Panc1 (cell line): ENCODE measurements around the gene SLC12A7. TPM values are rescaled to one million over a fixed set of nuclear protein-coding genes. Genes with fewer than 3 reads are reported as not detected.

Experiments
- ATAC-seq: fragments of 200-7000 bp; cut with Tn5 transposase; 2 replicates; pipeline ENCODE4 v1.9.1; 2020; ENCODE audit warnings: mild to moderate bottlenecking, moderate library complexity
- BruUV-seq: library from RNA; stranded (reverse); fragments of 400-500 nt; replicated peaks from 2 replicates; lab custom pipeline; 2021; lab: Mats Ljungman, UMichigan
- CTCF ChIA-PET: fragments of 300-600 bp; sonication (Branson Sonifier 250); formaldehyde crosslinking; loops from one replicate; lab custom pipeline; 2022; ENCODE audit warnings: antibody characterized with exemption; lab: Charles Lee
- POLR2A ChIA-PET: fragments of 300-600 bp; sonication (Branson Sonifier 250); formaldehyde crosslinking; loops from one replicate; lab custom pipeline; 2022; ENCODE audit warnings: antibody characterized with exemption; lab: Charles Lee
- DNase-seq: peaks from one replicate; pipeline ENCODE4 v3.0.0-alpha.2; 2010; ENCODE audit warnings: low read depth, low spot score
- H3K27ac ChIP-seq: 2 replicates; pipeline ENCODE4 v1.5.1; 2011; ENCODE audit warnings: mild to moderate bottlenecking, low read length, inconsistent platforms
- H3K27me3 ChIP-seq: fragments of 200-500 bp; sonication (Bioruptor generic); 2 replicates; pipeline ENCODE4 v1.6.0; 2014; ENCODE audit warnings: low read length, inconsistent platforms; ENCODE audit not compliant: control insufficient read depth, insufficient read depth
- H3K36me3 ChIP-seq: fragments of 200-500 bp; sonication (Bioruptor generic); 2 replicates; pipeline ENCODE4 v1.5.1; 2014; ENCODE audit warnings: inconsistent platforms, mild to moderate bottlenecking, low read length, moderate library complexity; ENCODE audit not compliant: control insufficient read depth, insufficient read depth
- H3K4me1 ChIP-seq: 2 replicates; pipeline ENCODE4 v1.5.1; 2011; ENCODE audit warnings: inconsistent platforms, mild to moderate bottlenecking, low read length, moderate library complexity; ENCODE audit not compliant: control insufficient read depth, insufficient read depth
- H3K4me3 ChIP-seq, 2 experiments: 2 replicates each; pipeline ENCODE4 v1.5.1; 2011 to 2012; ENCODE audit warnings: low read depth in 2 of 2, low read length in 2 of 2, mild to moderate bottlenecking in 2 of 2, inconsistent platforms in 1 of 2, moderate library complexity in 1 of 2
- H3K9me3 ChIP-seq: fragments of 200-500 bp; sonication (Bioruptor generic); 2 replicates; pipeline ENCODE4 v1.5.1; 2014; ENCODE audit warnings: low read depth, mild to moderate bottlenecking, inconsistent platforms, low read length, moderate library complexity; ENCODE audit not compliant: control insufficient read depth, insufficient read depth
- CTCF ChIP-seq: fragments of 450-650 bp; IDR thresholded peaks from 2 replicates; pipeline ENCODE4 v1.5.1; 2017; ENCODE audit warnings: mild to moderate bottlenecking
- POLR2AphosphoS5 ChIP-seq: IDR thresholded peaks from 2 replicates; pipeline ENCODE4 v1.6.1; 2012; ENCODE audit warnings: mild to moderate bottlenecking, low read depth, low read length, moderate library complexity
- REST ChIP-seq, 2 experiments: IDR thresholded peaks; 2 replicates each; pipeline ENCODE4 v1.6.1; 2011 to 2012; ENCODE audit warnings: low read depth in 2 of 2, control low read depth in 1 of 2, low read length in 1 of 2, mild to moderate bottlenecking in 1 of 2, moderate library complexity in 1 of 2; ENCODE audit not compliant: insufficient read depth in 1 of 2
- SIN3A ChIP-seq: IDR thresholded peaks from 2 replicates; pipeline ENCODE4 v1.6.1; 2012; ENCODE audit warnings: low read depth, mild to moderate bottlenecking, low read length, moderate library complexity, borderline replicate concordance; ENCODE audit not compliant: insufficient read depth
- TCF7L2 ChIP-seq: IDR thresholded peaks from 2 replicates; pipeline ENCODE4 v1.6.1; 2011; ENCODE audit warnings: mild to moderate bottlenecking, low read depth, low read length, inconsistent platforms
- in situ Hi-C: cut with HindIII; loops from 2 replicates; pipeline ENCODE4 v1.10.0; 2016; ENCODE audit warnings: low sequenced_read_pairs, low pct_unique_long_range_greater_than_20kb
- intact Hi-C: fragments of 100-400 bp; cut with micrococcal nuclease; formaldehyde crosslinking; loops from one replicate; pipeline ENCODE4 v1.10.0; 2022; ENCODE audit not compliant: unreplicated experiment
- total RNA-seq: library from RNA; stranded (reverse); gene quantifications from one replicate; pipeline ENCODE4 v1.2.1, GENCODE V29; 2021; ENCODE audit not compliant: unreplicated experiment

The SLC12A7 gene
- total RNA-seq, 1 experiment from 2014 or later = 297 TPM

DNA sequence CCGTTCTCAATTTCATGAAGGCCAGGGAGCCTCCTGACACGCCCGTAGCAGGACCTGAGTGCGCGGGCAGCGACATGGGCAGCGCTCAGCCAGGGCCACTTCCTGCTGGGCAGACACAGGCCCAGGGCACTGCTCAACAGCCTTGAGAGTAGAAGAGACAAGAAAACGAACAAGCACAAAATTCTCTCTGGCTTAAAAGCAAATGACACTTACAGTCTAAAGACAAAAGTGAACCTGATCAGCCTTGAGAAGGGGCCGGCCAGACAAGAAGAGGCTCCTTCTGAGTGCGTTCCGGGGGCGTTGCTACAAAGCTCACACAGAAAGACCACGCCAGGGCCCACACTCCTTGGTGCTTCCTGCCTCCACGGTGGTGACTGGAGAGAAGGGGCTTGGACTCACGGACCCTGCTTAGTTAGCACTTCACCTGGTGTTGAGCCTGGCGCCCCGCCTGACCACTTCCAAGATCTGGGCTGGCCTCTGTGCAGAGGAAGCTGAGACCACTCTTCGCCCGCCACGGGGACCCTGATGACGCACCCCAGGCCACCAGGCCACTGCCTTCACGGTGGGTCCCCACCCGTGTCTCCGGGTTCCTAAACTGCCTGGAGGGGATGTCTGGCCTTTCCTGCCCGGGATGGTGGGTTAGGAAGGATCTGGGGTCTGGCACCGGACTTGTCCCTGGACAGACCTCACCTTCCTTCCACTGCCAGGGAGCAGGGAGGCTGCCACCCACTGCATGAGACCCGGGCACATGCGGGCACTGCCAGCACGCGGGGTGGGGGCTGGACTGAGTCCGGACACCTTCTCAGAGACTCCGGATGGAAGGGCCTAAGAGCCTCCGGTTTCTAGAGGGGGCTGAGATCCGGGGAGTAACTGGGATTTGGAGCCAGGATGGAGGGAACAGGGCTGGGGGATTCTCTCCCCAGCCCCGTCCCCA lies 1.3 kb downstream of the SLC12A7 start:
- BruUV-seq = no TSS peak
- Histone ChIP-seq H3K4me3 (peak overlapping the region; percentile 78 to 90), H3K36me3 (no peaks in the 10 kb centered on the region), H3K27me3 (no peaks in the 10 kb centered on the region), H3K27ac (peak overlapping the region; percentile 100), H3K9me3 (no peaks in the 10 kb centered on the region), H3K4me1 (peaks cover 44% of the 10 kb centered on the region)
- DNase-seq = no peak
- in situ Hi-C loops = no loop called here
- TF ChIP-seq TCF7L2 (no peak), REST (IDR thresholded peaks at IDR 0.05; ENCODE audit: insufficient read depth in 1 of 2, low read depth in 2 of 2, low read length in 1 of 2) (no peak), POLR2AphosphoS5 (no peak), CTCF (no peak), SIN3A (0 out of 2 replicates have a peak, but pooled peaks have one; percentile 46)
- peak; percentile 2; the same call in 1 of the 2 replicates for ATAC-seq
- CTCF ChIA-PET = no interaction called here
- POLR2A ChIA-PET = interaction anchor here (0.6 kb wide), 2 partner anchors 11 to 23 kb away, joined by 3 read pairs; no protein-coding TSS in a partner anchor
- intact Hi-C loops = no loop called here

GRCh38 chr5:1109542-1110306 lies 2.1 kb downstream of the SLC12A7 start:
- TSS peak; percentile 57 for BruUV-seq
- in situ Hi-C loops = no loop called here
- Histone ChIP-seq H3K4me1 (peaks cover 52% of the 10 kb centered on the region), H3K27ac (peak overlapping the region; percentile 100), H3K4me3 (peak overlapping the region; percentile 78 to 90), H3K9me3 (no peaks in the 10 kb centered on the region), H3K36me3 (no peaks in the 10 kb centered on the region), H3K27me3 (no peaks in the 10 kb centered on the region)
- CTCF ChIA-PET = no interaction called here
- no peak for ATAC-seq
- intact Hi-C loops = no loop called here
- 0 out of 2 replicates have a peak, but pooled peaks have one; percentile 25 for TF ChIP-seq SIN3A
- no peak for TF ChIP-seq REST (IDR thresholded peaks at IDR 0.05; ENCODE audit: insufficient read depth in 1 of 2, low read depth in 2 of 2, low read length in 1 of 2)
- no peak for DNase-seq
- POLR2A ChIA-PET = interaction anchor here (0.6 kb wide), 1 partner anchor 10 kb away, joined by 3 read pairs; no protein-coding TSS in a partner anchor
